Measurements from ENCODE around the gene ARHGAP15. TPM values are rescaled to one million over a fixed set of nuclear protein-coding genes. Genes with fewer than 3 reads are reported as not detected.

ARHGAP15 gene
- total RNA-seq, 1 donor from 2014 or later = not detected

DNA sequence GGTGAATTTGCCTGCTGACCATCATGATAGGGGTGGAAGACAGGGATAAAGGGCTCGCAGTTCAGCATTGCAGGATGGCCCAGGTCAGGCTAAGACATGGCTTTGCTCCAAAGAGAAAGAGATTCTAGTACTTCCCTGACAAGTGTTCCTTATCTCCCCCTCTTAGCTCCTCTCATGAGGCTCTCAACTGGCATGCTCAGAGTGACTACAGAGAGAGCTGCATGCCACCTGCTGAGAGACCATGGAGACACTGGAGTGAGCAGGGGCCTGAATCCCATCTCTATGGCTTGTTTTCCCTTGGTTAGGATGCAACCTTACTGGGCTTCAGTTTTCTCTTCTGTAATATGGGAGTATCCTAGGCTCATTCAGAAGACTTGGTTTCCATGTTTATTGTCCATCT, 94.3 kb downstream of the ARHGAP15 start:
- Mint-ChIP-seq H3K27me3 (ENCODE audit: unreplicated experiment) (peaks cover 1% of the 10 kb centered on the region), H3K9me3 (ENCODE audit: unreplicated experiment) (no peaks in the 10 kb centered on the region), H3K36me3 (ENCODE audit: unreplicated experiment) (no peaks in the 10 kb centered on the region), H3K27ac (ENCODE audit: unreplicated experiment) (no peak overlapping the region), H3K4me3 (ENCODE audit: unreplicated experiment) (no peak overlapping the region), H3K4me1 (ENCODE audit: low read depth, unreplicated experiment) (no peaks in the 10 kb centered on the region)
- DNase-seq = no peak
- TF ChIP-seq, protein P1, sequence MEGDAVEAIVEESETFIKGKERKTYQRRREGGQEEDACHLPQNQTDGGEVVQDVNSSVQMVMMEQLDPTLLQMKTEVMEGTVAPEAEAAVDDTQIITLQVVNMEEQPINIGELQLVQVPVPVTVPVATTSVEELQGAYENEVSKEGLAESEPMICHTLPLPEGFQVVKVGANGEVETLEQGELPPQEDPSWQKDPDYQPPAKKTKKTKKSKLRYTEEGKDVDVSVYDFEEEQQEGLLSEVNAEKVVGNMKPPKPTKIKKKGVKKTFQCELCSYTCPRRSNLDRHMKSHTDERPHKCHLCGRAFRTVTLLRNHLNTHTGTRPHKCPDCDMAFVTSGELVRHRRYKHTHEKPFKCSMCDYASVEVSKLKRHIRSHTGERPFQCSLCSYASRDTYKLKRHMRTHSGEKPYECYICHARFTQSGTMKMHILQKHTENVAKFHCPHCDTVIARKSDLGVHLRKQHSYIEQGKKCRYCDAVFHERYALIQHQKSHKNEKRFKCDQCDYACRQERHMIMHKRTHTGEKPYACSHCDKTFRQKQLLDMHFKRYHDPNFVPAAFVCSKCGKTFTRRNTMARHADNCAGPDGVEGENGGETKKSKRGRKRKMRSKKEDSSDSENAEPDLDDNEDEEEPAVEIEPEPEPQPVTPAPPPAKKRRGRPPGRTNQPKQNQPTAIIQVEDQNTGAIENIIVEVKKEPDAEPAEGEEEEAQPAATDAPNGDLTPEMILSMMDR (IDR thresholded peaks at IDR 0.05; ENCODE audit: partially characterized antibody, unreplicated experiment) = no peak

DNA sequence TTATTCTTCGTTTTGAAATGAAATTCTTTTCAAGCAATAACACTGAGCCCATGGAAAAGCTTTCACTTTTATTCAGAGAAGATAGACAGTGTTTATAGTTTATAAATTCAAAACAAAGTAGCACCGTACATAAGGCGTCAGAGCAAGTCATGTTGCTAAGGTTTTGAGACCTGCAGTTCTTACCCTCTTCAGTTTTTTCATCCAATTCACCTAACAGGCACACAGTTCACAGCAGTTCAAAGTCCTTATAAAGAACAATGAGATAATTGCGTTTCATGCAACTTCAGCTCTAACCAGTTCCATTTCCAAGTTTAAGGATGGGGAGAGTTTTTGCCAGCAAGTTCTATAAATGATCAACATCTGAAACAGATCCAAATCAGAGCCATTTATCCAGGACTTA, 96.7 kb downstream of the ARHGAP15 start:
- TF ChIP-seq, protein P1 (IDR thresholded peaks at IDR 0.05; ENCODE audit: partially characterized antibody, unreplicated experiment) = no peak
- H3K36me3 Mint-ChIP-seq (ENCODE audit: unreplicated experiment) = no peaks in the 10 kb centered on the region

DNA sequence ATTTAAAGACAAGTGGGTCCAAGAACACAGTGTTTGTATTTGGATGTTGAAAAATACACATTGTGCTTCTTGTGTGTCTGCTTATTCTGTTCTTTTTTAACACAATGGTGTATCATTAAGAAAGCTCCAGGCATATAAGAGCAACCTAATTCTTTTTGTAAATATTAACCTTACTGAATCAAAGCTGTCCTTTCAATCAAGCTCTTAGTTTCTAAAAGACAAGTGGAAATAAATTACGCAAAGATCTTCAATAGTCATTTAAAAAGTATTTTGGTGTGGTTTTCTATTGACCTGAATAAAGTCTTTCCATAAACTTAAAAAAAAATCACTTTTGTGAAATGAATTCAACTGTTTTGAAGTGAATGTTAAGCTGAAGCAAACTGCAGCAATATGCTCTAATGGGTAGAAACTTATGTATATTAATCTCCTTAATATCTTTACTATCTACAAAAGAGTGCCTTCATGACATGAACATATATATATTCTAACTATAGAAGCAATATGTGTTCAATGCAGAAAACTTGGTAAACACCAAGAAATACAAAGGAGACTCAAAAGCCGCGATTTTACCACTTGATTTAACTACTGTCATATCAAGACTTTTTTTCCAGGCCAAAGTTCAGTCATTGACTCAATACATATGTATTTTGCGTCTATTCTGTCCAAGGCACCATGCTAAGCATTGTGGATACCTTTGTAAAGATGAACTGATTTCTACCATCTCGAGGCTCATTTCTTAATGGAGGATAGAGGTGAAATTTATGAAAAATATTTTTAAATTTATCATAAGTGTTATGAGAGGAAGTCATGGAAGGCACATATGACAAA, 97.7 kb downstream of the ARHGAP15 start:
- TF ChIP-seq, protein P1 (IDR thresholded peaks at IDR 0.05; ENCODE audit: partially characterized antibody, unreplicated experiment) = no peak
- Mint-ChIP-seq H3K4me1 (ENCODE audit: low read depth, unreplicated experiment) (peaks cover 3% of the 10 kb centered on the region), H3K27ac (ENCODE audit: unreplicated experiment) (no peak overlapping the region), H3K4me3 (ENCODE audit: unreplicated experiment) (no peak overlapping the region), H3K27me3 (ENCODE audit: unreplicated experiment) (peaks cover 2% of the 10 kb centered on the region), H3K9me3 (ENCODE audit: unreplicated experiment) (no peaks in the 10 kb centered on the region), H3K36me3 (ENCODE audit: unreplicated experiment) (no peaks in the 10 kb centered on the region)
- no peak for DNase-seq

More for the DNA sequence above, 96.7 kb downstream of the ARHGAP15 start:
- H3K27me3 Mint-ChIP-seq (ENCODE audit: unreplicated experiment) = no peaks in the 10 kb centered on the region
- H3K9me3 Mint-ChIP-seq (ENCODE audit: unreplicated experiment) = no peaks in the 10 kb centered on the region
- no peak overlapping the region for H3K4me3 Mint-ChIP-seq (ENCODE audit: unreplicated experiment)
- no peak overlapping the region for H3K27ac Mint-ChIP-seq (ENCODE audit: unreplicated experiment)
- no peak for DNase-seq
- peaks cover 3% of the 10 kb centered on the region for H3K4me1 Mint-ChIP-seq (ENCODE audit: low read depth, unreplicated experiment)

DNA sequence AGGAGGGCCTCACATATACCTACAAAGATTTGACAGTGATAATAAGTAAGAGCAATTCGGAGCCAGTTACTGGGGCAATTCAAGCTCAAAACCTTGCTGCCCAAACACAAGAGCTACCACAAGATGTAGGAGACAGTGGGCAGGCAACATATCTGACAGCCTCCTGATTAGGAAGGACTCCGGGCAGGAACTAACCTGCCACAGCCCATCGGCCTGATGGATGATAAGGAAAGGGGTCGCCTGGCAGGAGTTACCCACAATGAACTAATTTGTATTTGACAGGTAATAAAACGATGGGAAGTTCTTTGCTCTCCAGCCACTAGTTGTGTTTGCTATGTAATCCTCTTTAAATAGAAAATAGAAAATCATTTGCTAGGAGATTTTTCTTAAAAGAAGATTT, 100.2 kb downstream of the ARHGAP15 start:
- no peaks in the 10 kb centered on the region for H3K36me3 Mint-ChIP-seq (ENCODE audit: unreplicated experiment)
- H3K4me3 Mint-ChIP-seq (ENCODE audit: unreplicated experiment) = no peak overlapping the region
- H3K27ac Mint-ChIP-seq (ENCODE audit: unreplicated experiment) = no peak overlapping the region
- peaks cover 3% of the 10 kb centered on the region for H3K4me1 Mint-ChIP-seq (ENCODE audit: low read depth, unreplicated experiment)
- no peak for DNase-seq
- TF ChIP-seq, protein P1 (IDR thresholded peaks at IDR 0.05; ENCODE audit: partially characterized antibody, unreplicated experiment) = no peak
- peaks cover 2% of the 10 kb centered on the region for H3K27me3 Mint-ChIP-seq (ENCODE audit: unreplicated experiment)
- no peaks in the 10 kb centered on the region for H3K9me3 Mint-ChIP-seq (ENCODE audit: unreplicated experiment)

DNA sequence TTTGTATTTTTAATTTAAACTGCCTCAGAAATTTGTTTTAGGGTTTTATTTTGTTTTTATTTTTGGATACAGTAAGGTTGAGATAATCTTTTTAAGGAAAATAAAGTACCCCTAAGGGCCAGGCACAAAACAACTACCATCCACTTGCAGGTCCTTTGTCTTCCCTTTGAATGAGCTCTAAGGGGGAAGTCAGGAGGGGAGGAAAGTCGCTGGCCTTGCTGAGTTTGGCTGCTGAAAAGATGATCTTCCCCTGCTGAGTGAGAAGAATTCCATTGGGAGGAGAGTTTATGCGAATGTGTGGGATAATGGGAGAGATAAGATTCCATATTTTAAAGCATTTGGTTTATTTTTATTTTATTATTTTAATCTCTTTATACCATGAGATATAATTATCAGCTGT, 100.7 kb downstream of the ARHGAP15 start:
- H3K4me3 Mint-ChIP-seq (ENCODE audit: unreplicated experiment) = no peak overlapping the region
- peaks cover 2% of the 10 kb centered on the region for H3K27me3 Mint-ChIP-seq (ENCODE audit: unreplicated experiment)
- H3K27ac Mint-ChIP-seq (ENCODE audit: unreplicated experiment) = no peak overlapping the region
- TF ChIP-seq, protein P1 (IDR thresholded peaks at IDR 0.05; ENCODE audit: partially characterized antibody, unreplicated experiment) = no peak
- no peaks in the 10 kb centered on the region for H3K9me3 Mint-ChIP-seq (ENCODE audit: unreplicated experiment)
- DNase-seq = no peak
- H3K36me3 Mint-ChIP-seq (ENCODE audit: unreplicated experiment) = no peaks in the 10 kb centered on the region
- H3K4me1 Mint-ChIP-seq (ENCODE audit: low read depth, unreplicated experiment) = peaks cover 3% of the 10 kb centered on the region

Data from glutamatergic neuron (in vitro differentiated cells).